Inflammatory macrophage (primary cell): ENCODE data around the gene DGKQ.
"Not testable (repeated sequence)": the region's sequence is repeated elsewhere in the genome, so short reads cannot be mapped to it uniquely, and the experiment has no call there.

ENCODE experiments used
- DNase-seq, 2 donors: peaks; one replicate each; pipeline ENCODE4 v3.0.0-alpha.2; 2020 to 2022

Gene DGKQ

GRCh38 chr4:948101-948935 lies 25.1 kb downstream of the DGKQ start:
- no peak for DNase-seq

DNA sequence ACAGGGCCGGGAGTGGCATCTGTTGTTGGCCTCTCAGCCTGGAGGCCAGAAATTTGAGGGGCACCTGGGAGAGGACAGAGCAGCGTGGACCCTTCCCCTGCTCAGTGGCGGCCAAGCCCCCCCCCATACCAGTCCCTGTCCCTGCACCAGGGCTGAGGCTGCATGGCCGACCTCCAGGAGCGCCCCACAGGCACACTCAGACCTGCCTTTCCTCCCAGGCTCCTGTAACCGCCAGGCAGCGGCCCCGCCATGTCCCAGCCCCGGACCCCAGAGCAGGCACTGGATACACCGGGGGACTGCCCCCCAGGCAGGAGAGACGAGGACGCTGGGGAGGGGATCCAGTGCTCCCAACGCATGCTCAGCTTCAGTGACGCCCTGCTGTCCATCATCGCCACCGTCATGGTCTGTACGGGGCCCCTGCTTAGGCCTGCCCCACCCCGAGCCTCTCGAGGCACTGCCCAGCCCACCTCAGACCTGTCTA lies 25.8 kb downstream of the DGKQ start:
- no peak for DNase-seq

GRCh38 chr4:946517-947471 lies 26.6 kb downstream of the DGKQ start:
- DNase-seq = no peak

DNA sequence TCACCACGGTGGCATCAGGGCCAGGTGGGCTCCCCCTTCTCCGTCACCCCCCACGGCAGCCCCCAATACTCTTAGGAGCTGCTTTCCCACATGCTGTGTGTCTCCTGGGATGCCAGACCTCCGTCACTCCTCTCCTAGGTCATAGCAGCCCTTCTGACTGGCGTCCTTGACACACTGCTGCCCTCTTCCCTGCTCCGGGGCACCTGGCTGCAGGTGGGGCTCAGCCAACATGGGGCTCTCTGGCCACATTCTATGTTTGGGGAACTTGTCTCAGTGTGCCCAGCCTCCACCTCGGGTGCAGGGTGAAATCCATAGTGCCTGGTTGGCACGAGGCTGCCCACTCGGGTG lies 27.3 kb downstream of the DGKQ start:
- DNase-seq = no peak

GRCh38 chr4:945274-946102 lies 27.9 kb downstream of the DGKQ start:
- DNase-seq = no peak

- not testable (repeated sequence) for DNase-seq
Observed at GRCh38 chr4:939508-939907, 33.9 kb downstream of the DGKQ start.

- no peak for DNase-seq
Observed at GRCh38 chr4:932713-933070, 40.7 kb downstream of the DGKQ start.

DNA sequence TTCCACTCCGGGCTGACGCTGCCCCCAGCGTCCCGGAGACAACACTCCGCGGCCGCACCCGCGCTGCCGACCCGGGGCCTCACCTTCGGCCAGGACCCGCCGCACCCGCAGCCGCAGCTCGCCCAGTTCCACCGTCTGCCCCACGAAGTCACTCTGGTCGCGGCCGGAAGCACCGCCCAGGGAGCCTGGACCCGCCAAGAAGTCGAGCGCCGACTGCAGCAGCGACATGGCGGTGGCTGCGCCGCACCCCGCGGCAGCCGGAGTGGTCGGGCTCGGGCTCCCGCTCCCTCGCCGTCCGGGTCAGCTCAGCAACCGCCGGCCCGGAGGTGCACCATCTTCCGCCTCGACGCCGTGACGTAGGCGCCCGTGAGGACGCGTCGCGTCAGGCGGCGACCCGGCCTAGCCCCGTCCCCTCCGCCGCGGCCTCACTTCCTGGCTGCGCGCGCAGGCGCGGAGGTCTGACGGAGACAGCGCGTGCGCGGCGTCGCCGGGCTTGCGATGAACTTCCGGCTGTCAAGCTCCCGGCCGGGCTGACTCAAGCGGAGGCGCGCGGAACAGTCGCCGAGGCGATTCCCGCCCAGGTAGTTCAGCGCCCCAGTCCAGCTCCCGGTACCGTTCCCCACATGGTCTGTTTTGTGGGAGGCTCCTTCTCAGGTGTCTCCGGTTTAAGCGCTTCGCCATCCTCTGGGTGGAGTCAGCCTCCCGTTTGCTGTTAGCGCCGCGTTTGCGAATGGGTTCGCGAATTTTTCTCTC lies 41.2 kb downstream of the DGKQ start, which contains the start of the genes GAK and TMEM175:
GAK (minus strand) TSS at position 357 of the 753 bp plus-strand sequence; CDS start at position 228, 129 bp downstream.
TMEM175 (plus strand) TSS at position 501 of the 753 bp plus-strand sequence. CDS start 15,280 bp downstream, outside the sequence.
- peak; percentile 97 to 99 for DNase-seq

- peak; percentile 18 to 54 for DNase-seq
Observed at GRCh38 chr4:931194-931959, 42.0 kb downstream of the DGKQ start.

- DNase-seq = no peak
Observed at GRCh38 chr4:930827-931193, 42.6 kb downstream of the DGKQ start.

GRCh38 chr4:930028-930551 lies 43.3 kb downstream of the DGKQ start:
- peak; percentile 67 to 79 for DNase-seq

DNA sequence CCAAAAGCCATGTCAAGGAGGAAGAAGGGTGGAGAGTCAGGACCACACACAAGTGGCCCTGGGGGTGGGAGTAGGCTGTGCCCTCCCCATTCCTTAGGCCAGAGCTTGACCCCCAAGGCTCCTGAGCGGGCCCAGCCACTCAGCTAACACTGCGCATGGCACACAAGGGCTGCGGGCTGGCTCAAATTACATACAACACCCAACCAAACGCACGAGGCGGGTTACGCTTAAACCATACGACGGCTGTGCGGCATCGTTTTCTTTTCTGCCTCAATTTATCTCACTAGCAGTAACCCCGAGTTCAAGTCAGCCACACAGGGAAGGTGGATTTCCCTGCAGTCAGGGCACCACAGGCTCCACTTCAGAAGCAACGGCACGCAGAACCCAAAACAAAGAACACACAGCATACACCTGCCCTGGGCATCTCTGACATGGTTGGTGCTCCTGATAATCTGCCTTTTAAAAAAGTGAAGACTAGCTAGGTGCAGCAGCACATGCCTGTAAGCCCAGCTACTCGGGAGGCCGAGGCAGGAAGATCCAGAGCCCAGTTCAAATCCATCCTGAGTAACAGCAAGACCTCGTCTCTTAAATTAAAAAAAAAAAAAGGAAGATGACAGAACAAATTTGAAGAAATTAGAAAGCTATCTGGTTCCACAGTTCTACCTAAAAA lies 44.1 kb downstream of the DGKQ start:
- DNase-seq = no peak

DNA sequence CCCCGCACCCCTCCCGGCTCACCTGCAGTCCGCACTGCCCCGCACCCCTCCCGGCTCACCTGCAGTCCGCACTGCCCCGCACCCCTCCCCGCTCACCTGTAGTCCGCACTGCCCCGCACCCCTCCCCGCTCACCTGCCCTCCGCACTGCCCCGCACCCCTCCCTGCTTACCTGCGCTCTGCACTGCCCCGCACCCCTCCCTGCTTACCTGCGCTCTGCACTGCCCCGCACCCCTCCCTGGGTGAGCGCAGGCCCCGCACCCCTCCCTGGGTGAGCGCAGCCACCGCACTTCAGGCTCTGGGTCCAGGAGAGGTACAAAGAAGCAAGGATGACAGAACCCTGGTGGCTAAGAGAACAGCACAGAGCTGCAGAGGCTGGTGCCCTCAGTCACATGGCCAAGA lies 45.8 kb downstream of the DGKQ start:
- DNase-seq = not testable (repeated sequence)

DNA sequence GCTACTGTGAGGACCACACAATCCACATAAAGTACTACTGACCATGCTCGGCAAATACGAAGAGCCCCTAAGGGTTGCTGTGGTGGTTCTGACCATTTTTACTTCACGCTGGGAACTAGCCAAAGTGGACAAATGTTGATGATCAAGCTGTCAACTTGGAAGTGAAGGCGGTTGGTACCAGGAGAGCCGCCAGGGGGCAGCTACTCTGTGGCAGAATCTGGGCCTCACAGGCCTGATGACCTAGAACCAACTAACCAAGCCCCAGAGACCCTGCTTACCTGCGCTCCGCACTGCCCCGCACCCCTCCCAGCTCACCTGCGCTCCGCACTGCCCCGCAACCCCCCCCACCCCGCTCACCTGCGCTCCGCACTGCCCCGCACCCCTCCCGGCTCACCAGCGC lies 46.8 kb downstream of the DGKQ start:
- no peak for DNase-seq

DNA sequence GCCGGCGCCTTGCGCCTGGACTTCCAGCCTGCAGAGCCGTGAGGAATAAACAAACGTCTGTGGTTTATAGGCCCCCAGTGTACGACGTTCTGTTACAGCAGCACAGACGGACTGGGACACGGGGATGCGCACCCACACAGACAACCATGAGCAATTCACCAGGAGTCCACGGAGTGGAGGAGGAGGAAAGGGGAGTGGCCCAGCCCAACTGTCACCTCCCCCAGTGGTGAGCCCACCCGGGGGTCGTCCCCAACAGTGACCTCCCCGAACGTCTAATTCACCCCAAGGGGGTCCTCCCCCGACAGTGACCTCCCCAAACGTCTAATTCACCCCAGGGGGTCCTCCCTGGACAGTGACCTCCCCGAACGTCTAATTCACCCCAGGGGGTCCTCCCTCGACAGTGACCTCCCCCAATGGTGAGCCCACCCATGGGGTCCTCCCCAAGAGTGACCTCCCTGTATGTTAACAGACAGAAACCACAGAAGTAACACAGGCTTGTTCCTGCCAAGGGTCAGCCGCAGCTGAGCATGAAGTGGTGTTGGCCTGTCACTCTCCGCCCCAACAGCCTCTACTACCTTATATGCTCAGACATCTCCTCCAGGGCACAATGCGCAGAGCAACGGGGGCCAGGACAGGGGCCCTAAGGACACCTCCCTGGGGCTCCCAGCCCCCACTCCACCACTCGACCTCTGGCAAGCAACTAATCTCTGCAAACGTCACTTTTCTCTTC lies 47.4 kb downstream of the DGKQ start:
- DNase-seq = no peak

DNA sequence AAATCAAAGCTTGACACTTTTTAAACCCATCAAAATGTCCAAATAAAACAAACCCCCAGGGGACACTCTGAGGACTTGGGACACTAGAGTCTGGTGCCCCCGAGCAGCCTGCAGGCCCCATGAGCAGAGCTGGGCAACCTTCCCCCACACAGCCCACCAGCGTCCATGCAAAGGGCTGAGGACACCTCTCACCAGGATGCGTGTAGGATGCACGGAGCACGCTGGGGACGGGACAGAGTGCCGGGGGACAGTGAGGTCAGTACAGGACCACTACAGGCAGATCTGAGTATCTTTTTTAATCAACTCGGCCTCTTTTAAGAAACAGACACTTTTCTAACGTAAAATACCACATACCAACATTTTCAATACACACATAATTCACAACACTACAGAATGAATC lies 48.2 kb downstream of the DGKQ start:
- no peak for DNase-seq

DNA sequence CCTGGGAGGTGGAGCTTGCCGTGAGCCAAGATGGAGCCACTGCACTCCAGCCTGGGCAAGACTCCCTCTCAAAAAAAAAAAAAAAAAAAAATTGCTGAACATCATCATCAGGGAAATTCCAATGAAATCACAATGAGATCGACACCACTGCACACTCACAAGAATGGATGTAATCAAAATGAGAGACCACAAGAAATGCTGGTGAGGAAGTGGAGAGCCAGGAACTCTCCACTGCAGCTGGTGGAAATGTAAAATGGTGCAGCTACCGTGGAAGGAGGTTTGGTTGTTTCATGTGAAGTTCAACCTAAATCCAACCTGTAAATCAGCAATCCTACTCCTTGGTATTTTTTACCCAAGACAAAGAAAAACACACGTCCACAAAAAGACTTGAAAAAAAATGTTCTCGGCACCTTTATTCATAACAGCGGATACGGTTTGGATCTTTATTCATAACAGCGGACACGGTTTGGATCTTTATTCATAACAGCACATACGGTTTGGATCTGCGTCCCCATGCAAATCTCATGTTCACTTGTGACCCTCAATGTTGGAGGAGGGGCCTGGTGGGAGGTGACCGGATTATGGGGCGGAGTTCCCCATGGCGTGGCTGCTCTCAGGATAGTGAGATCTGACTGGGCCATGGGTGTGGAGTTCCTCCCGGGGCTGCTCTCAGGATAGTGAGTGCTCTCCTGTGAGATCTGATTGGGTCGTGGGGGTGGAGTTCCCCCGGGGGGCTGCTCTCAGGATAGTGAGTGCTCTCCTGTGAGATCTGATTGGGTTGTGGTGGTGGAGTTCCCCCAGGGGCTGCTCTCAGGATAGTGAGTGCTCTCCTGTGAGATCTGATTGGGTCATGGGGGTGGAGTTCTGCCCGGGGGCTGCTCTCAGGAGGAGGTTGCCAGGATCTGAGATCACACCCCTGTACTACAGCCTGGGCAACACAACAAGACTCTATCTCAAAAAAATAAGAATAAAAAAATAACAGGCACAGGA lies 49.0 kb downstream of the DGKQ start:
- peak; percentile 42 to 53 for DNase-seq

DNA sequence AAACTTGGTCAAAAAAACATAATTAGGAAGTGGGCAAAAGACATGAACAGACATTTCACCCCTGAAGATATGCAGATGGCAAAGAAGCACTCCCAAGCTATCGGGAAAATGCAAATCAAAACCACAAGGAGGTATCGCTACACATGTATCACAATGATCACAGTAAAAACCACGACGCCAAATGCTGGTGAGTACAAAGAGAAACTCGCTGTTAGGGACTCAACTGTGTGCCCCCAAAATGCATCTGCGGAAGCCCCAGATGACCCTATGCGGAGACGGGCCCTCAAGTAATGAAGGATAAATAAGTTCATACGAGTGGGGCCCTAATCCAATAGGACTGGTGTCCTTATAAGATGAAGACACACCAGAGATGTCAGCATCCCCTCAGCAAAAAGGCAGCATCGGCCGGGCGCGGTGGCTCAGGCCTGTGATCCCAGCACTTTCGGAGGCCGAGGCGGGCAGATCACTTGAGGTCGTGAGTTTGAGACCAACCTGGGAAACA lies 51.5 kb downstream of the DGKQ start:
- DNase-seq = no peak
